ENCODE data around the gene ATP2B2.

DNA sequence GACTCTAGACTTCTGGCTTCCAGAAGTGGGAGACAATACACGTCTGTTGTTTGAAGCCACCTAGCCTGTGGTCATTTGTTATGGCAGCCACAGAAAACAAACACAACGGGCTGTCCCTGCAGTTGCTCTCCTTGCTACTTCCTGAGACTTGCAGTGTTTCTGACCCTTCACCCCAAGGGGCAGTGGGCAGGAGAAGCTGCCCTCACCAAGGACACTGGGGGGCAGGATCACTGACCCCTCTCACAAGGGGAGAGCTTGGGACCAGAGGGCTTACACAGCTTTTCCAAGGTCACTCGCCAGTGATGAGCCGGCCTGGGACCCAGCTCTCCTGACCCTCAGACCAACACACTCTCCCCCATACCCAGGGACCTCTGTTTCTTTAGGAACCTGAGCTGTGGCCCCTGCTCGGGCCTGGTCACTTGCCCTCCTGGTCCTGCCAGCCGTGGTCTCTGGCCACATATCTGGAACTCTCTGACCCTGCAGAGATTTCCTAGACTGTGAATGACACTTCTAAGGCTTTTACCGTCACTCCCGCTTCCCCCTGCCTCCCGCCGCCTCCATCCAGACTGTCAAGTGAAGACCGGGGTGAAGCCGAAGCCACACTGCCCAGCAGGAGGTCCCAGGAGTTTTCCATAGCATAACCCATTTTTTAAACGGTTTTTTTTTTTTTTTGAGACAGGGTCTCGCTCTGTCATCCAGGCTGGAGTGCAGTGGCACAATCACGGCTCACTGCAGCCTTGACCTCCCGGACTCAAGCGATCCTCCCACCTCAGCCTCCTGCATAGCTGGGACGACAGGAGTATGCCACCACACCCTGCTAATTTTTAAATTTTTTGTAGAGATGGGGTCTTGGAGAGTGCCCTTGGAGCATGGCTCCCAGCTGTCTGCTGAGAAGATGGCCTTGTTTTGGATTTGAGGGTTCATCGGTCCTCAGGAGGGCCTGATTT lies 4.4 kb downstream of the ATP2B2 start:
- TF ChIP-seq YY1 (IDR thresholded peaks at IDR 0.05; ENCODE audit: extremely low read depth, insufficient replicate concordance, low read depth, low read length) (no peak), CEBPB (IDR thresholded peaks at IDR 0.05; ENCODE audit: low read depth) (no peak), POLR2AphosphoS5 (IDR thresholded peaks at IDR 0.05; ENCODE audit: low read depth, low read length) (no peak), CBX3 (IDR thresholded peaks at IDR 0.05; ENCODE audit: low read depth) (no peak)
- TF ChIP-seq, protein P1, sequence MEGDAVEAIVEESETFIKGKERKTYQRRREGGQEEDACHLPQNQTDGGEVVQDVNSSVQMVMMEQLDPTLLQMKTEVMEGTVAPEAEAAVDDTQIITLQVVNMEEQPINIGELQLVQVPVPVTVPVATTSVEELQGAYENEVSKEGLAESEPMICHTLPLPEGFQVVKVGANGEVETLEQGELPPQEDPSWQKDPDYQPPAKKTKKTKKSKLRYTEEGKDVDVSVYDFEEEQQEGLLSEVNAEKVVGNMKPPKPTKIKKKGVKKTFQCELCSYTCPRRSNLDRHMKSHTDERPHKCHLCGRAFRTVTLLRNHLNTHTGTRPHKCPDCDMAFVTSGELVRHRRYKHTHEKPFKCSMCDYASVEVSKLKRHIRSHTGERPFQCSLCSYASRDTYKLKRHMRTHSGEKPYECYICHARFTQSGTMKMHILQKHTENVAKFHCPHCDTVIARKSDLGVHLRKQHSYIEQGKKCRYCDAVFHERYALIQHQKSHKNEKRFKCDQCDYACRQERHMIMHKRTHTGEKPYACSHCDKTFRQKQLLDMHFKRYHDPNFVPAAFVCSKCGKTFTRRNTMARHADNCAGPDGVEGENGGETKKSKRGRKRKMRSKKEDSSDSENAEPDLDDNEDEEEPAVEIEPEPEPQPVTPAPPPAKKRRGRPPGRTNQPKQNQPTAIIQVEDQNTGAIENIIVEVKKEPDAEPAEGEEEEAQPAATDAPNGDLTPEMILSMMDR (IDR thresholded peaks at IDR 0.05 in 2 of 3, conservative IDR thresholded peaks at IDR 0.05 in 1 of 3; ENCODE audit: borderline replicate concordance in 1 of 3, insufficient read depth in 1 of 3, low read depth in 2 of 3, low read length in 2 of 3), result no peak
- TF ChIP-seq, protein P2, sequence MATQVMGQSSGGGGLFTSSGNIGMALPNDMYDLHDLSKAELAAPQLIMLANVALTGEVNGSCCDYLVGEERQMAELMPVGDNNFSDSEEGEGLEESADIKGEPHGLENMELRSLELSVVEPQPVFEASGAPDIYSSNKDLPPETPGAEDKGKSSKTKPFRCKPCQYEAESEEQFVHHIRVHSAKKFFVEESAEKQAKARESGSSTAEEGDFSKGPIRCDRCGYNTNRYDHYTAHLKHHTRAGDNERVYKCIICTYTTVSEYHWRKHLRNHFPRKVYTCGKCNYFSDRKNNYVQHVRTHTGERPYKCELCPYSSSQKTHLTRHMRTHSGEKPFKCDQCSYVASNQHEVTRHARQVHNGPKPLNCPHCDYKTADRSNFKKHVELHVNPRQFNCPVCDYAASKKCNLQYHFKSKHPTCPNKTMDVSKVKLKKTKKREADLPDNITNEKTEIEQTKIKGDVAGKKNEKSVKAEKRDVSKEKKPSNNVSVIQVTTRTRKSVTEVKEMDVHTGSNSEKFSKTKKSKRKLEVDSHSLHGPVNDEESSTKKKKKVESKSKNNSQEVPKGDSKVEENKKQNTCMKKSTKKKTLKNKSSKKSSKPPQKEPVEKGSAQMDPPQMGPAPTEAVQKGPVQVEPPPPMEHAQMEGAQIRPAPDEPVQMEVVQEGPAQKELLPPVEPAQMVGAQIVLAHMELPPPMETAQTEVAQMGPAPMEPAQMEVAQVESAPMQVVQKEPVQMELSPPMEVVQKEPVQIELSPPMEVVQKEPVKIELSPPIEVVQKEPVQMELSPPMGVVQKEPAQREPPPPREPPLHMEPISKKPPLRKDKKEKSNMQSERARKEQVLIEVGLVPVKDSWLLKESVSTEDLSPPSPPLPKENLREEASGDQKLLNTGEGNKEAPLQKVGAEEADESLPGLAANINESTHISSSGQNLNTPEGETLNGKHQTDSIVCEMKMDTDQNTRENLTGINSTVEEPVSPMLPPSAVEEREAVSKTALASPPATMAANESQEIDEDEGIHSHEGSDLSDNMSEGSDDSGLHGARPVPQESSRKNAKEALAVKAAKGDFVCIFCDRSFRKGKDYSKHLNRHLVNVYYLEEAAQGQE (IDR thresholded peaks at IDR 0.05; ENCODE audit: low read depth), result no peak

Measured in HCT116 (cell line).